Measurements from ENCODE around the gene FGD4. TPM values are rescaled to one million over a fixed set of nuclear protein-coding genes. Genes with fewer than 3 reads are reported as not detected.

FGD4 gene
- total RNA-seq, 1 experiment from 2014 or later = 39.7 TPM

DNA sequence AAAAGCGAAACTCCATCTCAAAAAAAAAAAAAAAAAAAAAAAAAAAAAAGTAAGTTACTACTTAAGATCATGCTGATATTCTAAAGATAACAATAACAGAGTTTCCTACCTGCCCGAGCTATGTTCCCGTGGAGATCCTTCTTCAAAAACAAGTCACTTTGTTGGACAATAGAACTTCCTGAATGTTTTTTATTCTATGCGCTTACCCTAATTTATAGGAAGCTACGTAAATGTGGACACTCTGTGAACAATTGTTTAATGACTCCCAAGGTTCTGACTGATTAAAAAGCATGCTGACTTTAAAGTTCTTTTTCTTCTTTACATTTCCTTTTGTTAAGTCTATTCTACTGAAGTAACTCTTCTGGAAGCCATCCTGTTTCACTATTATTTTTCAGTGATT is 52.5 kb downstream of the FGD4 start:
- no peak for ATAC-seq
- peaks cover 78% of the 10 kb centered on the region for H3K4me1 Mint-ChIP-seq
- POLR2A ChIA-PET = interaction anchor here (0.6 kb wide), 1 partner anchor 257 kb away, joined by 3 read pairs; no protein-coding TSS in a partner anchor
- CTCF ChIA-PET = no interaction called here
- H3K27me3 Mint-ChIP-seq (ENCODE audit: low read depth) = no peaks in the 10 kb centered on the region
- no peaks in the 10 kb centered on the region for H3K9me3 Mint-ChIP-seq
- H3K27ac Mint-ChIP-seq = peak overlapping the region; percentile 96
- TF ChIP-seq HMGA2 (CRISPR knock-in tag; IDR thresholded peaks at IDR 0.05) (no peak), ZNF263 (CRISPR knock-in tag; IDR thresholded peaks at IDR 0.05; ENCODE audit: low read depth) (no peak), ESRRA (CRISPR knock-in tag; IDR thresholded peaks at IDR 0.05; ENCODE audit: borderline replicate concordance) (no peak), SP1 (CRISPR knock-in tag; conservative IDR thresholded peaks at IDR 0.05) (no peak), FOXJ3 (CRISPR knock-in tag; IDR thresholded peaks at IDR 0.05; ENCODE audit: borderline replicate concordance) (no peak), TEAD4 (CRISPR knock-in tag; IDR thresholded peaks at IDR 0.05) (no peak), TP53 (CRISPR knock-in tag; IDR thresholded peaks at IDR 0.05) (no peak), ZNF317 (CRISPR knock-in tag; IDR thresholded peaks at IDR 0.05; ENCODE audit: borderline replicate concordance, low read depth) (no peak)
- TF ChIP-seq, protein P1, sequence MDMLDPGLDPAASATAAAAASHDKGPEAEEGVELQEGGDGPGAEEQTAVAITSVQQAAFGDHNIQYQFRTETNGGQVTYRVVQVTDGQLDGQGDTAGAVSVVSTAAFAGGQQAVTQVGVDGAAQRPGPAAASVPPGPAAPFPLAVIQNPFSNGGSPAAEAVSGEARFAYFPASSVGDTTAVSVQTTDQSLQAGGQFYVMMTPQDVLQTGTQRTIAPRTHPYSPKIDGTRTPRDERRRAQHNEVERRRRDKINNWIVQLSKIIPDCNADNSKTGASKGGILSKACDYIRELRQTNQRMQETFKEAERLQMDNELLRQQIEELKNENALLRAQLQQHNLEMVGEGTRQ (CRISPR knock-in tag; IDR thresholded peaks at IDR 0.05) = no peak
- TF ChIP-seq, protein P2, sequence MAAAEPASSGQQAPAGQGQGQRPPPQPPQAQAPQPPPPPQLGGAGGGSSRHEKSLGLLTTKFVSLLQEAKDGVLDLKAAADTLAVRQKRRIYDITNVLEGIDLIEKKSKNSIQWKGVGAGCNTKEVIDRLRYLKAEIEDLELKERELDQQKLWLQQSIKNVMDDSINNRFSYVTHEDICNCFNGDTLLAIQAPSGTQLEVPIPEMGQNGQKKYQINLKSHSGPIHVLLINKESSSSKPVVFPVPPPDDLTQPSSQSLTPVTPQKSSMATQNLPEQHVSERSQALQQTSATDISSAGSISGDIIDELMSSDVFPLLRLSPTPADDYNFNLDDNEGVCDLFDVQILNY (CRISPR knock-in tag; IDR thresholded peaks at IDR 0.05) = no peak
- no peak for DNase-seq (ENCODE audit: low spot score)
- no peak overlapping the region for H3K4me3 Mint-ChIP-seq
- H3K36me3 Mint-ChIP-seq = no peaks in the 10 kb centered on the region

DNA sequence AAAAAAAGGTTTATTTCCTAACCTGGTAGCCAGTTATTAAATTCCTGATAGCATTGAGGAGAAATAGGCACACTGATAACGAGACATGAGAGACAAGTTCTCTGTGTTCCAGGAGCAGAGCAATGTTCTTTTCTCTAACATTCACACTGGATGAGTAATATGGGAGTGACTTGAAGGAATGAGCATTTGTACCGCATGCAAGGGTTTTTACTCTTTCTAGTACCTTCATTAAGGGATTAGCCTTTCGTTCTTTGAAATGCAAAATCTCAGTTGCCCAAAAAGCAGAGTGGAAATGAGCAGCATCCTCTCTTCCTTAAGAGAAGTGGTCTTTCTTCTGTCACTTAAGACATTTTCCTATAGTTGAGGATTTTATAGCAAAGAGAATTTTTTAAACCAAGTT is 54.7 kb downstream of the FGD4 start:
- Mint-ChIP-seq H3K4me3 (peak overlapping the region; percentile 57), H3K4me1 (peaks cover 79% of the 10 kb centered on the region), H3K27ac (peak overlapping the region; percentile 98), H3K27me3 (ENCODE audit: low read depth) (no peaks in the 10 kb centered on the region), H3K36me3 (peaks cover 7% of the 10 kb centered on the region), H3K9me3 (peaks cover 6% of the 10 kb centered on the region; the same call in 1 of the 2 replicates)
- CTCF ChIA-PET = interaction anchor here (1.2 to 1.7 kb wide), 2 partner anchors 88 to 90 kb away, joined by 3 read pairs; no protein-coding TSS in a partner anchor
- ATAC-seq (peak; percentile 81), DNase-seq (ENCODE audit: low spot score) (no peak)
- TF ChIP-seq ZNF232 (CRISPR knock-in tag; IDR thresholded peaks at IDR 0.05) = no peak
- no peak for TF ChIP-seq EMX1 (CRISPR knock-in tag; IDR thresholded peaks at IDR 0.05)
- TF ChIP-seq, protein P3, sequence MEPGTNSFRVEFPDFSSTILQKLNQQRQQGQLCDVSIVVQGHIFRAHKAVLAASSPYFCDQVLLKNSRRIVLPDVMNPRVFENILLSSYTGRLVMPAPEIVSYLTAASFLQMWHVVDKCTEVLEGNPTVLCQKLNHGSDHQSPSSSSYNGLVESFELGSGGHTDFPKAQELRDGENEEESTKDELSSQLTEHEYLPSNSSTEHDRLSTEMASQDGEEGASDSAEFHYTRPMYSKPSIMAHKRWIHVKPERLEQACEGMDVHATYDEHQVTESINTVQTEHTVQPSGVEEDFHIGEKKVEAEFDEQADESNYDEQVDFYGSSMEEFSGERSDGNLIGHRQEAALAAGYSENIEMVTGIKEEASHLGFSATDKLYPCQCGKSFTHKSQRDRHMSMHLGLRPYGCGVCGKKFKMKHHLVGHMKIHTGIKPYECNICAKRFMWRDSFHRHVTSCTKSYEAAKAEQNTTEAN (CRISPR knock-in tag; IDR thresholded peaks at IDR 0.05) = no peak
- TF ChIP-seq FOXK1 (CRISPR knock-in tag; IDR thresholded peaks at IDR 0.05) = no peak
- no peak for TF ChIP-seq ZNF219 (CRISPR knock-in tag; IDR thresholded peaks at IDR 0.05; ENCODE audit: borderline replicate concordance)
- TF ChIP-seq, protein P4, sequence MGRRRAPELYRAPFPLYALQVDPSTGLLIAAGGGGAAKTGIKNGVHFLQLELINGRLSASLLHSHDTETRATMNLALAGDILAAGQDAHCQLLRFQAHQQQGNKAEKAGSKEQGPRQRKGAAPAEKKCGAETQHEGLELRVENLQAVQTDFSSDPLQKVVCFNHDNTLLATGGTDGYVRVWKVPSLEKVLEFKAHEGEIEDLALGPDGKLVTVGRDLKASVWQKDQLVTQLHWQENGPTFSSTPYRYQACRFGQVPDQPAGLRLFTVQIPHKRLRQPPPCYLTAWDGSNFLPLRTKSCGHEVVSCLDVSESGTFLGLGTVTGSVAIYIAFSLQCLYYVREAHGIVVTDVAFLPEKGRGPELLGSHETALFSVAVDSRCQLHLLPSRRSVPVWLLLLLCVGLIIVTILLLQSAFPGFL (CRISPR knock-in tag; IDR thresholded peaks at IDR 0.05; ENCODE audit: borderline replicate concordance) = no peak
- TF ChIP-seq SMAD4 (CRISPR knock-in tag; IDR thresholded peaks at IDR 0.05) = no peak
- POLR2A ChIA-PET = no interaction called here

DNA sequence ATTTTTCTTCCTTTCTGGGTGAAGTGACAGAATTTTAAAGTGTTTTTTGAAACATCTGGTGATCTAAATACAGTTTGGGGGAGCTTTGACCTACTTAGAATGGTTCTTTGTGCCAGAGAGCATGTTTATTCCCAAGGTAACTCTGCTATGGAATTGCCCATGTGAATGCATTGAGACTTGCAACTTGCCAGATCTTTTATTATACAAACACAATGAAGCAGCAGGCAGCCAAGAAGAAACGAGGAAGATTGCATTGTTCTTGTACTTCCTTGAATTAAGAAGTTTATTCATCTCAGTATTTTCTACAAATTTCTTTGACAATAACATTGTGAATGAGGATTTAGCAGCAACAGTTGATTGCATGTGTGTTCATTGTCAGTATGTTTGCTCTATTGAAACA is 55.5 kb downstream of the FGD4 start:
- ChIA-PET CTCF (interaction anchor here (0.7 to 1.7 kb wide), 4 partner anchors 55 to 132 kb away, joined by 3 read pairs; partner anchors contain the start of gene FGD4), POLR2A (interaction anchor here (0.6 kb wide), 1 partner anchor 598 kb away, joined by 3 read pairs; no protein-coding TSS in a partner anchor)
- ATAC-seq (peak; percentile 70), DNase-seq (ENCODE audit: low spot score) (no peak)
- Mint-ChIP-seq H3K9me3 (peaks cover 6% of the 10 kb centered on the region; the same call in 1 of the 2 replicates), H3K4me3 (peak overlapping the region; percentile 50), H3K36me3 (peaks cover 7% of the 10 kb centered on the region), H3K4me1 (peaks cover 74% of the 10 kb centered on the region), H3K27ac (peak overlapping the region; percentile 96), H3K27me3 (ENCODE audit: low read depth) (no peaks in the 10 kb centered on the region)
- no peak for TF ChIP-seq ZNF219 (CRISPR knock-in tag; IDR thresholded peaks at IDR 0.05; ENCODE audit: borderline replicate concordance)
- 0 out of 2 replicates have a peak, but pooled peaks have one; percentile 55 for TF ChIP-seq TEAD1 (CRISPR knock-in tag; IDR thresholded peaks at IDR 0.05)
- no peak; the same call in 1 of the 2 replicates for TF ChIP-seq SMAD3 (CRISPR knock-in tag; IDR thresholded peaks at IDR 0.05; ENCODE audit: borderline replicate concordance)
- 0 out of 2 replicates have a peak, but pooled peaks have one; percentile 43 for TF ChIP-seq FOXK1 (CRISPR knock-in tag; IDR thresholded peaks at IDR 0.05)
- TF ChIP-seq, protein P5, sequence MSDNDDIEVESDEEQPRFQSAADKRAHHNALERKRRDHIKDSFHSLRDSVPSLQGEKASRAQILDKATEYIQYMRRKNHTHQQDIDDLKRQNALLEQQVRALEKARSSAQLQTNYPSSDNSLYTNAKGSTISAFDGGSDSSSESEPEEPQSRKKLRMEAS (CRISPR knock-in tag; IDR thresholded peaks at IDR 0.05) = no peak
- no peak for TF ChIP-seq GRHL2 (CRISPR knock-in tag; IDR thresholded peaks at IDR 0.05; ENCODE audit: insufficient replicate concordance, severe bottlenecking)
- TF ChIP-seq, protein P6, sequence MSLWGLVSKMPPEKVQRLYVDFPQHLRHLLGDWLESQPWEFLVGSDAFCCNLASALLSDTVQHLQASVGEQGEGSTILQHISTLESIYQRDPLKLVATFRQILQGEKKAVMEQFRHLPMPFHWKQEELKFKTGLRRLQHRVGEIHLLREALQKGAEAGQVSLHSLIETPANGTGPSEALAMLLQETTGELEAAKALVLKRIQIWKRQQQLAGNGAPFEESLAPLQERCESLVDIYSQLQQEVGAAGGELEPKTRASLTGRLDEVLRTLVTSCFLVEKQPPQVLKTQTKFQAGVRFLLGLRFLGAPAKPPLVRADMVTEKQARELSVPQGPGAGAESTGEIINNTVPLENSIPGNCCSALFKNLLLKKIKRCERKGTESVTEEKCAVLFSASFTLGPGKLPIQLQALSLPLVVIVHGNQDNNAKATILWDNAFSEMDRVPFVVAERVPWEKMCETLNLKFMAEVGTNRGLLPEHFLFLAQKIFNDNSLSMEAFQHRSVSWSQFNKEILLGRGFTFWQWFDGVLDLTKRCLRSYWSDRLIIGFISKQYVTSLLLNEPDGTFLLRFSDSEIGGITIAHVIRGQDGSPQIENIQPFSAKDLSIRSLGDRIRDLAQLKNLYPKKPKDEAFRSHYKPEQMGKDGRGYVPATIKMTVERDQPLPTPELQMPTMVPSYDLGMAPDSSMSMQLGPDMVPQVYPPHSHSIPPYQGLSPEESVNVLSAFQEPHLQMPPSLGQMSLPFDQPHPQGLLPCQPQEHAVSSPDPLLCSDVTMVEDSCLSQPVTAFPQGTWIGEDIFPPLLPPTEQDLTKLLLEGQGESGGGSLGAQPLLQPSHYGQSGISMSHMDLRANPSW (CRISPR knock-in tag; conservative IDR thresholded peaks at IDR 0.05; ENCODE audit: low read depth) = no peak

Measured in WTC11 (cell line).